DND-41 (cell line): ENCODE results near the gene SKIDA1.

Source experiments
- ATAC-seq: fragments of 200-7000 bp; cut with Tn5 transposase; 3 replicates; pipeline ENCODE4 v1.9.1; 2021; ENCODE audit warnings: low read depth; ENCODE audit not compliant: insufficient read depth
- DNase-seq: peaks from one replicate; pipeline ENCODE4 v3.0.0-alpha.2; 2020
- H2AFZ ChIP-seq: 2 replicates; pipeline ENCODE4 v1.6.0; 2012; ENCODE audit warnings: low read depth, low read length
- H3K27ac ChIP-seq: 2 replicates; pipeline ENCODE4 v1.5.1; 2012; ENCODE audit warnings: low read length, inconsistent platforms
- H3K27me3 ChIP-seq: fragments of 200-600 bp; sonication (generic); 2 replicates; pipeline ENCODE4 v1.6.0; 2012; ENCODE audit warnings: low read length, mild to moderate bottlenecking, inconsistent platforms; ENCODE audit not compliant: insufficient read depth, poor library complexity
- H3K36me3 ChIP-seq: 2 replicates; pipeline ENCODE4 v1.5.1; 2012; ENCODE audit warnings: low read length, inconsistent platforms; ENCODE audit not compliant: insufficient read depth
- H3K4me1 ChIP-seq: 2 replicates; pipeline ENCODE4 v1.5.1; 2012; ENCODE audit warnings: mild to moderate bottlenecking, low read length; ENCODE audit not compliant: insufficient read depth
- H3K4me2 ChIP-seq: 2 replicates; pipeline ENCODE4 v1.6.0; 2012; ENCODE audit warnings: mild to moderate bottlenecking, moderate library complexity, low read length, inconsistent platforms; ENCODE audit not compliant: insufficient read depth
- H3K4me3 ChIP-seq, 2 experiments: fragments of 200-600 bp in 1 of 2; shearing (Covaris generic) in 1 of 2; 2 replicates each; pipeline ENCODE4 v1.5.1; 2012 to 2016; ENCODE audit warnings: inconsistent platforms in 2 of 2, low read length in 2 of 2, mild to moderate bottlenecking in 2 of 2, low read depth in 1 of 2, moderate library complexity in 1 of 2
- H3K79me2 ChIP-seq: 2 replicates; pipeline ENCODE4 v1.6.0; 2012; ENCODE audit warnings: low read length, inconsistent platforms; ENCODE audit not compliant: insufficient read depth
- H3K9ac ChIP-seq: 2 replicates; pipeline ENCODE4 v1.6.0; 2012; ENCODE audit warnings: low read depth, mild to moderate bottlenecking, inconsistent platforms, low read length, moderate library complexity
- H3K9me3 ChIP-seq: 2 replicates; pipeline ENCODE4 v1.5.1; 2012; ENCODE audit warnings: low read length, moderate library complexity, mild to moderate bottlenecking, inconsistent platforms; ENCODE audit not compliant: insufficient read depth, severe bottlenecking
- H4K20me1 ChIP-seq: 2 replicates; pipeline ENCODE4 v1.6.0; 2012; ENCODE audit warnings: low read length; ENCODE audit not compliant: insufficient read depth
- CTCF ChIP-seq: IDR thresholded peaks from 2 replicates; pipeline ENCODE4 v1.5.1; 2012; ENCODE audit warnings: borderline replicate concordance, low read length, moderate library complexity, mild to moderate bottlenecking; ENCODE audit not compliant: poor library complexity, severe bottlenecking; ENCODE audit errors: extremely low read depth
- EZH2 ChIP-seq: IDR thresholded peaks from 3 replicates; pipeline ENCODE4 v1.6.1; 2012; ENCODE audit warnings: borderline replicate concordance, low read depth, mild to moderate bottlenecking, moderate library complexity, low read length, inconsistent platforms; ENCODE audit not compliant: severe bottlenecking

Gene SKIDA1

GRCh38 chr10:21529032-21529910, 3.8 kb upstream of the SKIDA1 start:
- no peaks in the 10 kb centered on the region; the same call in 1 of the 2 replicates for H3K79me2 ChIP-seq
- peaks cover 26% of the 10 kb centered on the region for H3K4me1 ChIP-seq
- DNase-seq = no peak
- TF ChIP-seq EZH2 (no peak), CTCF (no peak)
- H3K36me3 ChIP-seq = no peaks in the 10 kb centered on the region
- peaks cover 7% of the 10 kb centered on the region for H3K27me3 ChIP-seq
- no peaks in the 10 kb centered on the region for H3K9me3 ChIP-seq
- H4K20me1 ChIP-seq = no peaks in the 10 kb centered on the region
- no peak overlapping the region for H3K4me3 ChIP-seq
- no peak overlapping the region for H3K27ac ChIP-seq
- H2AFZ ChIP-seq = no peak overlapping the region
- no peak overlapping the region for H3K4me2 ChIP-seq
- no peak overlapping the region for H3K9ac ChIP-seq
- ATAC-seq = no peak

DNA sequence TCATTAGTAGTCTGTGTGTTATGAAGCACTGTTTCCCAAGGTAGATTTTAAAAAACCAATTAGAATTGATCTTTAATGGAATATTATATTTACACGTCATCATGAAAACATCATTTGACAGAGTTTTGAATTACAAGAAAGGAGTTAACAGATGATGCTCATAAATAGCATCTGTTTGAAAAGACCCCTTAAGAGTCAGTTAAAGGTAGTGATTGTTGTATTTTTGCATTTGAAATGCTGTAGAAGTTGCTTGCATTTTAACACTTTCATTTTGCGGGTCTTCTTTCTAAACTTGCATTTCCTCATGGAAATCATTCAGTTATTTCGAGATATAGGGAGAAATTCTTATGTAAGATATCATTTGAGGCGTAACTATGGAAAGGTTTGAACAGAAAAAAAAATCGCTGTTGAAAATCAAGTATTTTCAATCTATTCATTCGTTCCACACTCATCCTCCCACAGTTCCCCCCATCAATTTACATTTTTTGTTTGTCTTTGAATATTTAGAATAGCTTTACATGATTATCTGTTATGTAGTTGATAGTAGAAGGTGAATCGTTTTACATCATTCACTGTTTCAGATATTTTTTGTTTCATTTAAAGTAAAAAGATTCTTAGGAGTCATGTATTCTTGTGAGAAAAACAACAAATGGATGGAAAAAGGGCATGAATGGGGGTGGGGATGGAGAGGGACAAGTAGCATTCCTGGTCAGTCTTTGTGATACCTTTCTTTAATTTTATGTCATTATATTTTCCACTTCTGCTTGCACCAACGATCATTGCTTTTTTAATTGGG, 3.0 kb upstream of the SKIDA1 start:
- no peak overlapping the region for H3K9ac ChIP-seq
- H3K4me3 ChIP-seq = no peak overlapping the region
- H3K79me2 ChIP-seq = no peaks in the 10 kb centered on the region
- H3K27ac ChIP-seq = no peak overlapping the region
- H3K27me3 ChIP-seq = peaks cover 7% of the 10 kb centered on the region
- H4K20me1 ChIP-seq = no peaks in the 10 kb centered on the region
- H3K9me3 ChIP-seq = no peaks in the 10 kb centered on the region
- peaks cover 25% of the 10 kb centered on the region for H3K4me1 ChIP-seq
- no peaks in the 10 kb centered on the region for H3K36me3 ChIP-seq
- ATAC-seq (no peak), DNase-seq (no peak)
- H2AFZ ChIP-seq = no peak overlapping the region
- no peak overlapping the region for H3K4me2 ChIP-seq
- TF ChIP-seq CTCF (no peak), EZH2 (no peak)

DNA sequence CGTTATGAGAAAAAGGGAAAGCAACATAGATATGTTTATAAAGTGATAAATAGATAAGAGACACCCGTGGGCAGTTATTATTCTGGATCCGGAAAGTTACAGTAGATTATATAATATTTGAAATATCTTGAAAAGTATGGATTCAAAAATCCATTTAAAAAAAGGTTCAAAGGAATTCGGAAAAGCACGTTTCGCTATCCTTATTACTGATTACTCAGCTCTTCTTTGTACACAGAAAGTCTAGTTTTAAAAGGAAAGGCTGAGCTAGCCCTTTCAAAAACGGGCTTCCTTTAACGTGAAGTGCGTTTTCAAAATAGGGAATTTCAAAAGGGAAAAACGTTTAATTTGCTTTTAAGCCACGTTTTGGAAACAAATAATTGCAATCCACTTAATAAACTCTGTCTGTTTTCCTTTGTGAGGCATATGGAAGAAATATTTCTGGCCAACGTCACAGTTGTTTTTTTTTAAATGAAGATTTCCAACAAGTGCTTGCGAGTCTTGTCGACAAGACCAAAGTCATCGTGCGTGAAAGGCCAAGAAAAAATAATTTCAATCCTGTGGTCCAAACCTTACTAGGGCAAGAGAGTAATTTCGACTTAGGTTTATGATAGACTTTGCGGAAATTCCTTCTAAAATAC, 2.2 kb upstream of the SKIDA1 start:
- no peak overlapping the region for H3K4me3 ChIP-seq
- TF ChIP-seq EZH2 (no peak), CTCF (no peak)
- no peak overlapping the region for H3K27ac ChIP-seq
- H3K4me1 ChIP-seq = peaks cover 18% of the 10 kb centered on the region
- H3K9me3 ChIP-seq = no peaks in the 10 kb centered on the region
- H3K4me2 ChIP-seq = no peak overlapping the region
- H3K79me2 ChIP-seq = no peaks in the 10 kb centered on the region
- H3K27me3 ChIP-seq = peaks cover 7% of the 10 kb centered on the region
- H3K36me3 ChIP-seq = no peaks in the 10 kb centered on the region
- ATAC-seq = no peak
- DNase-seq = no peak
- no peak overlapping the region for H2AFZ ChIP-seq
- no peak overlapping the region for H3K9ac ChIP-seq
- no peaks in the 10 kb centered on the region for H4K20me1 ChIP-seq
